Dermis blood vessel endothelial cell (primary cell): ENCODE results near the gene KRTAP12-2. TPM values are rescaled to one million over a fixed set of nuclear protein-coding genes. Genes with fewer than 3 reads are reported as not detected.
"Not testable (repeated sequence)": the region's sequence is repeated elsewhere in the genome, so short reads cannot be mapped to it uniquely, and the experiment has no call there.

Experiments used
- DNase-seq: peaks from one replicate; pipeline ENCODE4 v3.0.0; 2010
- total RNA-seq: library from RNA; depleted of rRNA; stranded (reverse); fragments of >200 nt; gene quantifications from 2 replicates; pipeline ENCODE4 v1.2.3, GENCODE V29; 2014

The KRTAP12-2 gene
- total RNA-seq, 1 donor from 2014 or later, result not detected

DNA sequence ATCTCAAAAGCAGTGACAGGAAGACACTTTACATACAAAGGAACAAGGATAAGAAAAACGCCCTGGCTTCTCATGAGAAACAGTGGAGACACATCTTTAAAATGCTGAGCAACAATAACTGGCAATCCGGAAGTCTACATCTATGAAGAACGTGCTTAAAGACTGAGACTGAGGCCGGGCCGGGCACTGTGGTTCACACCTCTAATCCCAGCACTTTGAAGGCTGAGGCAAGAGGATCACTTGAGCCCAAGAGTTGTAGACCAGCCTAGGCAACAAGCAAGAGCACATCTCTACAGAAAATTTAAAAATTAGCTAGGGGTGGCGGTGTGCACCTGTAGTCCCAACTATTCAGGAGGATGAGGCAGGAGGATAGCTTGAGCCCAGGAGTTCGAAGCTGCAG, 17.4 kb upstream of the KRTAP12-2 start:
- DNase-seq, result no peak

DNA sequence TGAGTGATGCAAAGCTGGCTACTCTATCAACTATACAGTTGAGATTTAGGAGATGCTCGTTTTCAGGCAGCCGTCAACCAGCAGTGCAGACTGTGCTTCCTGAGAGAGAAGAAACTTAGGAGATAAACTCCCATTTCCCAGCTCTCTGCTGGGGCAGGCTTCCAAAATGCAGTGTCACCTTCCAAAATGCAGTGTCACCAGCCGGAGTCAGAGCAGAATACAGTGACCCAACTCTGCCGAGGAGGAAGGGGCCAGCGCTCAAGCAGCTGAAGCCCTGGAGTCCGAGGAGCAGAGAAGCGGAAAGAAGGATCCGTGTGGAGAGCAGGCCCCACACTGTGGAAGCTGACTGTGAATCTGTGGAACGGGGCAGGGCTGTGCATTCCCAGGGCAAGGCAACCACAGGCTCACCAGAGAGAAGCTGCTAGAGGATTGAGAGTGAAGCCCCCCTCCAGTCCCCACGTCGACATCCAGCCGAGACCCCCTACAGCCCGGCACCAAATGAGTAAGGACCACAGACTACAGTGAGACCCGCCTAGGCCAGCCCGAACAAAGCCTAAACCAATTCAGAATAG, 15.9 kb upstream of the KRTAP12-2 start:
- DNase-seq, result no peak

DNA sequence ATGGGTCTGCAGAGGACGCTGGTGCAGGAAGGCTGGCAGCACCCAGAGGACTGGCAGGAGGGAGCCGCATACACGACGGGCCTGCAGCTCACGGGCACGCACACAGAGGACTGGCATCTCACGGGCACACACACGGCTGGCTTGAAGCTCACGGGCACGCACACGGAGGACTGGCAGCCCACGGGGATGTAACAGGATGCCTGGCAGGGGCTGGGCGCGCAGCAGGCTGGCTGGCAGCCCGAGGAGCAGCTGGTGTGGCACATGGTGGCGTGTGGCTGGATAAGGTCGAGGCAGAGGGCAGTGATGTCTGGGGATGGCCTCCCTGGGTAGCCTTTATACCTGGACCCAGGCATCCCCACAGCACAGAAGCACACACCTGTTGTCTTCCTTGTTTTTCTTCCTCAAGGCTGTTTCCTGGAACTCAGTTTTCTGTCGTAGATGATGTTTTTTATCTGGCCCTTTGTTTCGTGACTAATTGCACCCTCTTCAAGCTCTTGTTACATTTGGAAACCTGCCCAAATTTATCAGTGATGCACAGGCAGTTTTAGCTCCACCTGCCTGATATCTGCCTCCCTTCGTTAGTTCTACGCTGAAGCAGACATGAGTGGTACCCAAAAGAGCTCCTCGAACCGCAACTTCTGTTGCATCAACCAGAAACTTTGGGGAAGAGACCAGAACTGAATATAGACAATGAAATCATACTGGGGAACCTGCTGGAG, 15.3 kb upstream of the KRTAP12-2 start, which contains the start of gene KRTAP12-1:
TSS of gene KRTAP12-1 (minus strand) at position 303 of the 719 bp plus-strand sequence. CDS start at position 263, 40 bp downstream.
- no peak for DNase-seq

DNA sequence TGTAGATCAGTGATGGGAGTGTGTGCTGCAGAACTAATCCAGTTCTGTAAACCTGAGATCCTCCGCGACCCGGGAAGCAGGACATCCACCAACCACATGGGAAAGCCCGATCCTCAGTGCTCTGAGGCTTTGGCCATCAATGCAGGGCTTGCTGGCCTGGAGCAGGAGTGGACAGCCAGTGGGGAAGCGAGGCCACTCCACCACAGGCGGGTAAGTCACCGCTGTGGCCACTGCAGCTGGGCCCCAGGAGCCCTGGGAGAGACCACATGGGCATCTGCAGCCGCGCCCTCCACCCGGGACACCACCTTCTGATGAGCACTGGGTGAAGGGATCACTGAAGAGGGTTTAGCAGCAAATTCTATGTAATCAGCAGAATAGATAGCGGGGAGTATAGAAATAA, 14.4 kb upstream of the KRTAP12-2 start:
- DNase-seq, result no peak

DNA sequence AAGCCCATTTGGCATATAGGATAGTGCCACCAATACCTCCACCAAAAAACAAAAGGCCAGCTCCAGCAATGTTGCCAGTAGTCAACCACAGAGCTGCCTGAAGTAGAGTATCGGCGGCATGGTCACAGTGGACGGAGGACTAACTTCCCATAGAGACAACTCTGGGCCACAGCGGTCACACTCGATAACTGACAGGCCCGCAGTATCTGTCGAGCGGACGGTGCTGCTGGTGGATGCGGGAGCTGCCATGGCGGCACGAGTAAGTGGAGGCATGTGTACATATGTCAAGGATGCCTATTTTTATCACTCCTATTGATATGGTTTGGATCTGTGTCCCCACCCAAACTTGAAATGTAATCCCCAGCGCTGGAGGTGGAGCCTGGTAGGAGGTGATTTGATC, 11.2 kb upstream of the KRTAP12-2 start:
- DNase-seq, result no peak

DNA sequence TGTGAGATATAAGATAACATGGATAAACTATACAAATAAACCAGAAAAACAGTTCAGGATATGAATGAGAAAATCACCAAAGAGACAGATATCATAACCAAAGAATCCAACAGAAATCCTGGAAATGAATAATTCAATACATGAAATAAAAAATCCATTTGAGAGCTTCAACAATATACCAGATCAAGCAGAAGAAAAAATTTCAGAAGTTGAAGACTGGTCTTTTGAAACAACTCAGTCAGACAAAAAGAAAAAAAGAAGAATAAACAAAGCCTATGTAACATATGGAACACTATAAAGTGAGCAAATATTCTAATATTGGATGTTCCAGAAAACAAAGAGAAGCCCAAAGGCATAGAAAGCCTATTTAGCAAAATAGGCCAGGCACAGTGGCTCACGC, 5.2 kb upstream of the KRTAP12-2 start:
- DNase-seq, result no peak

DNA sequence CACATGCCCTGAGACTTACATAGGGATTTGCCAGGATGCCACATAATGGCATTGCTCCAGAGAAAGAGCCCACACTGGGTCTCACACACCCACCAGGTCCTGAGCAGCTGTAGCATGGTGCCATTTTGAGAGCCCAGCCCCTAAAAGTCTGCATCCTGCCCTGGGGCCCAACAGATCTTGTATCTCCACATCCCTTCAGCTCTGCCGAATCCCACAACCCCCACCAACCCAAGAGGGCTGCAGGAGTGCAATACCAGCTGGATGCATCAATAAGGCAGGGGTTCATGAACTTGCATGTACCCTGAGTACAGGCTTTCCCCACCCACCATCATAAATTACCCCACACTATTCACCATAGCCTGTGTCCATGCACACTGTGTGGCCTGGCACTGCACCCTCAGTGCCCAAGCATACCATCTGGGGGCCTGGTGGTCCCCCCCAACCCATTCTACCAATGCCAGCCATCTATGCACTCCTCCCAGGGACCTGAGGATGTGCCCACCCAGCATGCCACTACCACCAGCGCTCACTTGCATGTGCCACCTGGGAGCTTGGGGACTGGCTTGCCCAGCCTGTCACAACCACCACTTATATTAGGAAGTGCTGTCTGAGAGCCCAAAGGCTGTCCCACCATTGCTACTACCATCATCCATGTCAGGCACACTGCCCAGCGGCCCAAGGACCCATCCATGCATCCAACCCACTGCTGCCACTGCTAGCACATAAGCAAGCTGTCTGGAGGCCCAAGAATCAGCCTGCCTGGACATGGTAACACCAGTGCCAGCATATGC, 4.1 kb upstream of the KRTAP12-2 start:
- DNase-seq, result no peak

DNA sequence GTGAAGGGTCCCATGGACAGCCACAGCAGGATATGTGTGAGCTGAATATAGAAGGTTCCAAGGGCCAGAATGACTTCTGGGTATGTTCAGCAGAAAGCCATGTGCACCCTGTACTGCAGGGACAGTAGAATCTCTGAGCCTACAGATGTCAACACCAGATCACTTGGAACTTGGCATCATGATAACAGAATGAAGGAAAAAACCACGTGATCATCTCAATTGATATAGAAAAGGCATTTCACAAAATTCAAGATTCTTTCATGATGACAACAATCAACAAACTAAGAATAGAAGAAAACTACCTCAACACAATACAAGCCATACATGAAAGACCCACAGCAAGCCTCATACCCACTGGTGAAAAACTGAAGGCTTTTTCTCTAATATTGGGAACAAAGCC, 885 bp upstream of the KRTAP12-2 start:
- DNase-seq, result no peak

DNA sequence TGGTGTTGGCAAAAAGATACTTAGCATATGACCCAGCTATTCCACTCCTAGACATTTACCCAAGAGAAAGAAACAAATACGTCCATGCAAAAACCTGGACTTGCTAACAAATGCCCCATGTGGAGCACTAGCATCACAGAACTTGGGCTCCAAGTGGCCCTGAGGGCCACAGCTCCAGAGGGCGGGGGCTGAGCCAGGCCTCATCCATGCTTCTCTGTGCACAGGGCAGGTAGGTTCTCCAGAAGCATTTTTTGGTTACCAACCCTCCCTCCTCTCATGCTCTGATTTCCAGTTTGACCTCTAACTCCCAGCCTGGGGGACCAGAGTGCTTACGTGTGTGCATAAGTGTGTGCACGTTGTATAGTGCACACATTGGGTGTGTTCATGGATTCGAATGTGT, 2.0 kb downstream of the KRTAP12-2 start:
- DNase-seq, result no peak

DNA sequence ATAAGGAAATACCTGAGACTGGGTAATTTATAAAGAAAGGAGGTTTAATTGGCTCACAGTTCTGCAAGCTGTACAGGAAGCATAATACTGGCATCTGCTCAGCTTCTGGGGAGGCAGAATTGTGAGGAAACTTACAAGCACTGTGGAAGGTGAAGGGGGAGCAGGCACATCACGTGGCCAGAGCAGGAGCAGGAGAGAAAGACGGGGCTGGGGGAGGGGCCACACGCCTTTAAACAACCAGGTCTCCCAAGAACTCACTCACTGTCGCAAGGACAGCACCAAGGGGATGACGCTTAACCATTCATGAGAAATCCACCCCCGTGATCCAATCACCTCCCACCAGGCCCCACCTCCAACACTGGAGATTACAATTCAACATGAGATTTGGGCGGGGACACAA, 5.2 kb downstream of the KRTAP12-2 start:
- not testable (repeated sequence) for DNase-seq

DNA sequence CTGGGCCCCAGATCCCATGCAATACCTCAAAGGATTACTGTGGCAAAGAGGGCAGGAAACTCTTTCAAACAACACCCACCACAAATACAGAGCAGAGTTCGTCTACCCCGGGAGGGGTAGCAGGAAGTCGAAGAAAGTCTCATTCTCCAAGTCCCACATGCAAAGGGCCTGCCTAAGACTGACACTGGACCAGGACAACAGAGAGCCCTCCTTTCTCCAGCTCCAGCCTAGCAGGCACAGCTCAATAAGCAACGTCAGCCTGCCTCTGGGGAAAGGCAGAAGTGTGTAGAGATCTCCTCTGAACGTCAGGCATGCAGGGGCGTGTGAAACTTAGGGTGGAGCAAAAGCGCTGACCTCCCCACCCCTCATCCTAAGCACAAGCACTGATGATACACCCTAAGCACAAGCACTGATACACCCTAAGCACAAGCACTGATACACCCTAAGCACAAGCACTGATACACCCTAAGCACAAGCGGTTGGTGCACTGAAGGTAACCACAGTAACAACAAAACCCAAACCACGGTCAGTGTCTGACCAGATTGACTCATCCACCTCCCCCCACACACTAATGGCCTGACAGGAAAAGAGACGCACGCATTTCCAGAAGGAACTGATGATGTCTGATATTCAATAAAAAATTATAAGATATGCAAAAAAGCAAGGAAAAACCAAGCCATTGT, 7.7 kb downstream of the KRTAP12-2 start:
- no peak for DNase-seq

DNA sequence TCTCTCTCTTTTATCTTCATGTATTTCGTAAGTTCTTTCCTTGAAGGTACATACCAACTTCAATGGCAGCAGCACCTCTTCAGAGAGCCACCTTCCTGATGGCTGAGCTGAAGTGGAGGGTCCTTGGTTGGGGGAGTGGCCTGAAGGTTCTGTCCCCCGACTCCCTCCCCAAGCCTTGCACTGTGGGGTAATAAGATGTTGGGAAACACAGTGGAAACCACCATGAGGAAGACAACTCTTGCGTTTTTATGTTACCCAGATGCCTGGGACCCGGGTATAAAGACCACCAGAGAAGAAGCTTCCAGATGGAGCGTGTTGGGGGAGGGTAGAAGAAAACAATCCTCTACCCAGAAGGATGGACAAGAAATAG, 8.2 kb downstream of the KRTAP12-2 start:
- no peak for DNase-seq

DNA sequence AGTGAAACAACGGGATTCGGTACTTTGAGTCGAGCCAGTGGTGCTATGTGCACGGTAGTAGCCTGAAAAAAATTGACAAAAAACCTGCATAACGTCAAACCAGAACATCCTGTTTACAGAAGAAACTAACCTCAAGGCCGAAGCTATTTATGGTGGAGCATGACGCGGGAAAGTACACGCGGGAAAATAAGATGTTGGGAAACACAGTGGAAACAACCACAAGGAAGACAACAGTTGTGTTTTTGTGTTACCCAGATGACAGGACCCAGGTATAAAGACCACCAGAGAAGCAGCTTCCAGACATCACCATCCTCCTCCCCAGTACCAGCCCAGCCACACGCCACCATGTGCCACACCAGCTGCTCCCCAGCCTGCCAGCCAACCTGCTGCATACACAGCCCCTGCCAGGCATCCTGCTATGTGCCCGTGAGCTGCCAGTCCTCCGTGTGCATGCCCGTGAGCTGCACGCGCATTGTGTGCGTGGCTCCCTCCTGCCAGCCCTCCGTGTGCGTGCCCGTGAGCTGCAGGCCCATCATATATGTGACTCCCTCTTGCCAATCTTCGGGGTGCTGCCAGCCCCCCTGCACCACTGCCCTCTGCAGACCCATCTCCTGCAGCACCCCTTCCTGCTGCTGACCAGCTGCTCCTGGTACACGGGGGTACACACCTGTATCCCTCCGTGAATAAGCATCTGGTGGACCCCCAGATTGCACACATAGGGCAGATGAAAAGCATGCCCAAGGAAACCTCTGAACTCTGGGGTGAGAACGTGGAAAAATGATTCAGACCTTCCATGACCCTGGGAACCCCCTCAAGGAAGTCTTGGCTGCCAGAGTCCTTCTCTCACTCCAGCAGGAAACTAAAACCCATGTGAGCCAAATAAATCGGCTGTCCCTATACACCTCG, 8.8 kb downstream of the KRTAP12-2 start, which contains the start of gene KRTAP12-3:
TSS of gene KRTAP12-3 (plus strand) at position 298 of the 906 bp plus-strand sequence. CDS start at position 346, 48 bp downstream.
- DNase-seq, result no peak

DNA sequence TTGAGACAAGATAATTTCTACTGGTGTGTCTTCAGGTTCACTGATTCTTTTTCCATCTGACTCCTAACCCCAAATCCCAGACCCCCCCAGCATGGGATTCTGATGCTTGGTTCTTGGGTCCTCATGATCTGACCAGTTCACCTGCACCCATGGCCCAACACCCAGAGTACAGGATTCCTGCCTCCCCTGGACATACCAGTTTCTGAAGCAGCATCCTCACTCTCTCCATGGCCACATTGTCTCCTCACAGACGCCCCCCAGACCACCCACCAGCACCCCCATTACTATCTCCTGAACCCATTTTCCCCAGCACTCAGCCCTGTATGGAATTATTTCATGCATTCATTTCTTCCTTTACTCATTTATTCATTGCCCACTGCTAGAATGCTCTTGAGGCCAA, 9.9 kb downstream of the KRTAP12-2 start:
- DNase-seq, result no peak

DNA sequence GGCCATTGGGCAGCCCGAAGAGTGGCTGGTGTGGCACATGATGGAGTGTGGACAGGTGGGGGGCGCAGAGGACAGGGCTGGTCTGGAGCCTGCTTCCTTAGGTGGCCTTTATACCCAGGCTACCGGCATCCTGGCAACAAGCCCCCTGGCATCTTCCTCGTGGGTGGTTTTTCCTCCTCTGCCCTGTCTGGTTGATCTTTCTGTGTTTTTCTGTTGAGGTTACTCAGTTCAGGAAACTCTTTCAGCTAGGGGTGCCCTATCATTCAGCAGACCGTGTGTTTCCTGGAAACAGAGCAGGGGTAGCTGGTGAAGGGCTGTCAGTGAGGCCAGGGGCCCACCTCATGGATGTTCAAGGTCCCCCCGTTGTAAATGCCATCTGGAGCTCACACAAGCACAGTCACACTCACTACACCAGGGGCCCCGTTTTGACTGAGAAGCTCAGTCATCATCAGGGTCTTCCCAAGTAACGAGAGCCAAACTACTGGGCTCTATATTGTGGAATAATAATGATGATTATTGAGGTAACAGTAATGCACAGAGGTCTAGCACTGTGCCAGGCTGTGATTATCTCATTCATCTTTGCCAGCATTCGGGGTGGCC, 12.1 kb downstream of the KRTAP12-2 start, which contains the start of gene KRTAP12-4:
TSS of gene KRTAP12-4 (minus strand) at position 84 of the 600 bp plus-strand sequence. CDS start at position 39, 45 bp downstream.
- no peak for DNase-seq

DNA sequence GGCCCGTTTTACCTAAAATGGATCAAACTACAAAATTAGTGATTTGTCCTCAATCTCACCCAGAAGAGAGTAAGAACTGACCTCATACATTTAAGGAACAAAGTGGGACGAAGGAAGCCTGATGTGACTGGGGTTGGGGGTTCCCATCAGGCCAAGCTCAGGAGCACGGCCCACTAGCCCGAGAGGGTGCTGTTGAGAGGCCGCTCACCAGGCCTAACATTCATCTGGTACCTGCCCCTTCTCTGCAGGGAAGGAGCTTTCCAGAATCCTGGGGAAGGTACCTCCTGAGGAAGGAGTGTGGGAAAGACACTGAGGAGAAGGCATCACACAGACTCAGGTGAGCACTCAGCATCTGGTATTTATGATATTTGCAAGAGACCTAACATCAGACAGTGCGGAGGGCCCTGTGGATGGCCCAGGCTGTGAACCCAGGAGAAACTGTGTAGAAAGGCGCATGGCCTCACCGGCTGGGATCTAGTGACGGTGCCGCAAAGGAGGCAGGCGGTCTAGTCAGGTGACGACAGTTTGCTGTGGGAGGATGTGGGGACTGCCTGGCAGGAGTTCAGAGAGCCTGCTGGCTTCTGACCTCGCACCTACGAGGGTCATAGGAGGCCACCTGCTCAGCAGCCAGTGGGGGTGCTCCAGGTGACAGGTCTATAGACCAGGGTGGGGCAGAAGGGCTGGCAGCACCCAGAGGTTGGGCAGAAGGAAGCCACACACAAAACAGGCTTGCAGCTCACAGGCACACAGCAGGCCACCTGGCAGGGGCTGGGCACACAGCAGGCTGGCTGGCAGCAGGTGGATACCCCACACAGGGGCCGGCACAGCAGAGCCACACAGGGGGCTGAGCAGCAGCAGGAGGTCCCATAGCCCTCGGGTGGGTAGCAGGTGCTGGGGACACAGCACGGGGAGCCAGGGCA, 12.8 kb downstream of the KRTAP12-2 start:
- no peak for DNase-seq

DNA sequence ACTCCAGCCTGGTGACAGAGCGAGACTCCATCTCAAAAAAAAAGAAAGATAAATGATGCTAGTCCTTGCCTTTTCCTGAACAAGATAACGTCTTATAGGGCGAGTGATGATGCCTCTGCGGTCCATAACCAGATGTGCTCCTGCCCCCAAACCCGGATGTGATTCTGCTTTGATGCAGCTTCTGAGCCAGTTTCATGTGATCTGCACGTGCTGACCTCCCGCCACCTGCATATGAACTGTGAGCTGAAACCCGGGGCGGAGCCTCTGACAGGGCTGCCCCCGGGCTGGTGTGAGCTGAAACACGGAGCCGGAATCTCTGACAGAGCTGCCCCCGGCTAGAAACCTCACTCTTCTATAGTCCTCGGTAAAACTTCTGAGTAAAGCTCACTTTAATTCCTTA, 13.6 kb downstream of the KRTAP12-2 start:
- no peak for DNase-seq

DNA sequence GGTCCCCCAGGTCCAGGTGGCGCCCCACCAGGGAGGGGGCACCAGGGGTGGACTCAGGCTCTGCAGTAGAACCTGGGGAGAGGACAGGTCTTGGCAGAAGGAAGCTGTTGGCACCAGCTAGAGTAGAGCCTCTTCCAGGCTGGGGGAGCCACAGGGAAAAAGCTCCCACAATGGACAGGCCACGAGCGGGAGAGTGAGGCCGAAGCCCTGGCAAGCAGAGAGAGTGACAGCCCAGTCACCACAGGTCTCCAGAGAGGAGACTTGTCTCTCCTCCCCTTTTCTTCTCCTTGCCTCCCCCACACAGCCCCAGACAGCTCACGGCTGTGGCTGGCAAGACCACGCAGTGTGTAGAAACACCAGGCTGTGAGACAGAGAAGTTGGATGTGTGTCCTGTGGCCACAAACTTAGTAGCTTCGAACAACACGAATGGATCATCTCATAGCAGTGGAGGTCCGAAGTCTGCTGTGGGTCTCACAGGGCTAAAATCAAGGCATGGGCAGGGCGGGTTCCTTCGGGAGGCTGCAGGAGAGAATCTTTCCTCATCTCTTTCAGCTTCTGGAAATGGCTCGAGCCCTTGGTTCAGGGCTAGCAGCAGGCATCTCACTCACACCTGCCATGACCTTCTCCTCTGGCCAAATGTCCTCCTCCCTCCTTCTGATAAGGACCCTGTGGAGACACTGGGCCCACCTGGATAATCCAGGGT, 15.6 kb downstream of the KRTAP12-2 start:
- no peak for DNase-seq

DNA sequence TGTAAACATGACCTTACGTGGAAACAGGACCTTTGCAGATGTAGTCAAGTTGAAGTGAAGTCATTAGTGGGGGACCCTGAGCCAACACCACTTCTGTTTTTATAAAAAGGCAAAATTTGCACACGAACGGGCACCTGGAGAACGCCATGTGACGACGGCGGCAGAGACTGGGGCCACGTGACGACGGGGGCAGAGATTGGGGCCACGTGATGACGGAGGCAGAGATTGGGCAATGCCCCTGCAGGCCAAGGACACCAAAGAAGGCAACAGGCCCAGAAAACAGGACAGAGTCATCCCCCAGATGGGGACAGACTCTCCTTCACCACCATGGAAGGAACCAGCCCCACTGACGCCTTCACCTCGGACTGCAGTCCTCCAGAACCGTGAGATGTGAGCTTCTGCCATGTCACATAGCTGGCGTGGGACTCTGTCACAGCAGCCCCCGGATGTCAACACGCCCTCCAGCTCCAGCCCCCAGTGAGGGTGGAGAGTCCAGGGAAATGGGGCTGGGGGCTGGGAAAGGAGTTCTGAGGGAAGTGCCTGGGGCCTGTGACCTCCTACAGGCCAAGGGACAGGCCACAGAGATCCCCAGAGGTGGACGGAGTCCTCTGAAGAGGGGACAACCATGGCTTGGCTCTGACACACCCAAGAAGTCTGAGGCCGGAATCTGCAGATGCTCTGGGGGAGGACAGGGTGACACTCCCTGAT, 16.3 kb downstream of the KRTAP12-2 start:
- DNase-seq, result no peak
